Epithelial cell of esophagus (primary cell): Measurements from ENCODE around the gene IPMK.
"Not testable (repeated sequence)": the region's sequence is repeated elsewhere in the genome, so short reads cannot be mapped to it uniquely, and the experiment has no call there.

Experiments used
- DNase-seq: peaks from one replicate; pipeline ENCODE4 v3.0.0; 2010; ENCODE audit warnings: low read depth
- H3K4me3 ChIP-seq: 2 replicates; pipeline ENCODE4 v1.5.1; 2011; ENCODE audit warnings: mild to moderate bottlenecking, low read length, control low read depth
- TF ChIP-seq, protein P1 (sequence below): IDR thresholded peaks from 2 replicates; pipeline ENCODE4 v1.5.1; 2011; ENCODE audit warnings: low read depth, mild to moderate bottlenecking, low read length, control low read depth, inconsistent platforms; ENCODE audit not compliant: insufficient read depth; ENCODE audit errors: missing control alignments

The IPMK gene

DNA sequence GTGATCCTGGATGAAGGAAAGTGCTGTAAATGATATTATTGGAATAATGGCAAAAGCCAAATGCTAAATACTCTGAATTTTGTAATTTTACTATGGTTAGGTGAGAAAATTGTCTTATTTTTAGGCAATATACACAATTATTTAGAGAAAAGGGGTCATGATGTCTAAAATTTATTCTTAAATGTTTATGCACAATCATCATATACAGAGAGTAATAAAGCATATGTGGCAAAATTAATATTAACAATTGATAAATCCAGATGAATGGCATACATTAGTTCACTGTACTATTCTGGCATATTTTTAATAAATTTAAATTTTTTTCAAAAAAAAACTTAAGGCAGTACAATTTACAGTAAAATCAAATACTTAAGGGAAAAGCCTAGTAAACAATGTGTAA lies 7.4 kb downstream of the IPMK start:
- DNase-seq, result no peak
- no peak overlapping the region for H3K4me3 ChIP-seq
- TF ChIP-seq, protein P1, sequence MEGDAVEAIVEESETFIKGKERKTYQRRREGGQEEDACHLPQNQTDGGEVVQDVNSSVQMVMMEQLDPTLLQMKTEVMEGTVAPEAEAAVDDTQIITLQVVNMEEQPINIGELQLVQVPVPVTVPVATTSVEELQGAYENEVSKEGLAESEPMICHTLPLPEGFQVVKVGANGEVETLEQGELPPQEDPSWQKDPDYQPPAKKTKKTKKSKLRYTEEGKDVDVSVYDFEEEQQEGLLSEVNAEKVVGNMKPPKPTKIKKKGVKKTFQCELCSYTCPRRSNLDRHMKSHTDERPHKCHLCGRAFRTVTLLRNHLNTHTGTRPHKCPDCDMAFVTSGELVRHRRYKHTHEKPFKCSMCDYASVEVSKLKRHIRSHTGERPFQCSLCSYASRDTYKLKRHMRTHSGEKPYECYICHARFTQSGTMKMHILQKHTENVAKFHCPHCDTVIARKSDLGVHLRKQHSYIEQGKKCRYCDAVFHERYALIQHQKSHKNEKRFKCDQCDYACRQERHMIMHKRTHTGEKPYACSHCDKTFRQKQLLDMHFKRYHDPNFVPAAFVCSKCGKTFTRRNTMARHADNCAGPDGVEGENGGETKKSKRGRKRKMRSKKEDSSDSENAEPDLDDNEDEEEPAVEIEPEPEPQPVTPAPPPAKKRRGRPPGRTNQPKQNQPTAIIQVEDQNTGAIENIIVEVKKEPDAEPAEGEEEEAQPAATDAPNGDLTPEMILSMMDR, result no peak

DNA sequence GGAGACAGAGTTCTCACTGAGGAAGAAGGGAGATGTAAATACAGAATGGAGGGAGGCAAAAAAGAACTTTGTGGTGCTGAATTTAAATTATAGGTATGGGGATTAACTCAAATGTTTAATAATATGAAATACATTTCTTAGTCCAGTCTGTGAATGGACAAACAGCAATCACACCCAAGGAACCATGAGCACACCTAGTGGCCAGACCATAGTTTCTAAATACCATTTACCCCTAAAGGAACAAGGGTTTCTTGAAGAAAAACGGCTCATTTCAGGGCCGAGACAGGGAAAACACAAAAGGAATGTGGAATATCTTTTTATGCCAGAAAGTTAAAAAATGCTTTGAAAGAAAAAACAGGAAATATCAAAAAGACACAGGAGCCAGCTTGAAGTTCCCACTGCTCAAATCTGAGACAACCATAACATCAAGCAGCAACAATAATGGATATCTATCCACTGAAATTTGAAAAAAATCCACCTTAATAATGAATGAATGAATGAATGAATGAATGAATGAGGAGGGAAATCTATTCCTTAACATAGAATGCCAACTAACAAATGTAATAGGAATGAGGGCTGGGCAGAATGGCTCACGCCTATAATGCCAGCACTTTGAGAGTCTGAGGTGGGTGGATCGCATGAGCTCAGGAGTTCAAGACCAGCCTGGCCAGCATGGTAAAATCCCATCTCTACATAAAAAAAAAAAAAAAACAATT lies 8.6 kb downstream of the IPMK start:
- H3K4me3 ChIP-seq, result no peak overlapping the region
- TF ChIP-seq, protein P1, result peak; percentile 20
- DNase-seq, result no peak

DNA sequence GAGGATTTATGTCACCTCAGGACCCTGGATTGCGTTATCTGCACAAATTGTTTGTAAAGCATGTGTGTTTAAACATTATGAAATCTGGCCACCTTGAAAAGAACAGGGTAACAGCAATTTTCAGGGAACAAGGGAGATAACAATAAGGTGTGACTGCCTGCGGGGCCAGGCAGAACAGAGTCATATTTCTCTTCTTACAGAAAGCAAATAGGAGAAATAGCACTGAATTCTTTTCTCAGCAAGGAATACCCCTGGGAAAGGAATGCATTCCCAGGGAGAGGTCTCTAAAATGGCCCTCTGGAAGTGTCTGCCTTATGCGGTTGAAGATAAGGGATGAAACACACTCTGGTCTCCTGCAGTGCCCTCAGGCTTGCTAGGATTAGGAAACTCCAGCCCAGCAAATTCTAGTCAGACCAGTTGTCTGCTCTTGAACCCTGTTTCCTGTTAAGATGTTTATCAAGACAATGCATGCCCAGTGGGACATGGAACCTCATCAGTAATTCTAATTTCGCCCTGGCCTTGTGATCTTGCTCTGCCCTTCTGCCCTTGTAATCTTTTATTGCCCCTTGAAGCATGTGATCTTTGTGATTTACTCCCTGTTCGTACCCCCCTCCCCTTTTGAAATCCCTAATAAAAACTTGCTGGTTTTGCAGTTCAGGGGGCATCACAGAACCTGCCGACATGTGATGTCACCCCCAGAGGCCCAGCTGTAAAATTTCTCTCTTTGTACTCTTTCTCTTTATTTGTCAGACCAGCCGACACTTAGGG lies 11.5 kb downstream of the IPMK start:
- not testable (repeated sequence) for H3K4me3 ChIP-seq
- DNase-seq, result peak; percentile 77

DNA sequence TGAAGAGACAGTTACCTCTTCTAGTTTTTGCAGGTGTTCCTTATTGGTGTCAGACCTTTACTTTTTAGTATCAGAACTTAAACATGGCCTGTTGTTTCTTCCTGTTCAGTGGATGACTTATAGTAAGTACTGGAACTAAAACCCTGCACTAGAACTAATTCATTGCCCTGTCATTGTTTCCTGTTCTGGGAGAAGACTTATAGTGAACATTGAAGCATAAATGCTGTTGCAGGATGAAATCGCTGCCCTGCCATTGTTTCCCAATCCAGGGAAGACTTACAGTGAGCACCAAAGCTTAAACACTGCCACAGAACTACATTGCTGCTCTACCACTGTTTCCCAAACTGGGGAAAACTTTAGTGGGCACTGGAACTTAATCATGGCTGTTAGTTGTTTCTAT lies 13.1 kb downstream of the IPMK start:
- peak; percentile 18 for DNase-seq
- no peak overlapping the region for H3K4me3 ChIP-seq
- TF ChIP-seq, protein P1, result no peak

DNA sequence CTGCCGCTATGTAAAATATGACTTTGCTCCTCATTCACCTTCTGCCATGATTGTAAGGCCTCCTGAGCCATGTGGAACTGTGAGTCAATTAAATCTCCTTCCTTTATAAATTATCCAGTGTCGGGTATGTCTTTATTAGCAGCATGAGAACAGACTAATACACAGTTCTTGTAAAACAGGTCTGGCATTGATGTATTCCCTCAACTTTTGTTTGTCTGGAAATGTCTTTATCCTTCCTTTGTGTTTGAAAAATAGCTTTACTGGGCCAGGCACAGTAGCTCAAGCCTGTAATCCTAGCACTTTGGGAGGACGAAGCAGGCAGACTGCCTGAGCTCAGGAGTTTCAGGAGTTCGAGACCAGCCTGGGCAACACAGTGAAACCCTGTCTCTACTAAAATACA lies 14.5 kb downstream of the IPMK start:
- no peak overlapping the region for H3K4me3 ChIP-seq
- TF ChIP-seq, protein P1, result no peak
- DNase-seq, result peak; percentile 34

DNA sequence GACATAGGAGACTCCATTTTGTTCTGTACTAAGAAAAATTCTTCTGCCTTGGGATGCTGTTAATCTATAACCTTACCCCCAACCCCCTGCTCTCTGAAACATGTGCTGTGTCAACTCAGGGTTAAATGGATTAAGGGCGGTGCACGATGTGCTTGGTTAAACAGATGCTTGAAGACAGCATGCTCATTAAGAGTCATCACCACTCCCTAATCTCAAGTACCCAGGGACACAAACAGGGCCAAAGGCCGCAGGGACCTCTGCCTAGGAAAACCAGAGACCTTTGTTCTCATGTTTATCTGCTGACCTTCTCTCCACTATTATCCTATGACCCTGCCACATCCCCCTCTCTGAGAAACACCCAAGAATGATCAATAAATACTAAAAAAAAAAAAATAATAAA lies 23.0 kb downstream of the IPMK start:
- DNase-seq, H3K4me3 ChIP-seq: not testable (repeated sequence)

DNA sequence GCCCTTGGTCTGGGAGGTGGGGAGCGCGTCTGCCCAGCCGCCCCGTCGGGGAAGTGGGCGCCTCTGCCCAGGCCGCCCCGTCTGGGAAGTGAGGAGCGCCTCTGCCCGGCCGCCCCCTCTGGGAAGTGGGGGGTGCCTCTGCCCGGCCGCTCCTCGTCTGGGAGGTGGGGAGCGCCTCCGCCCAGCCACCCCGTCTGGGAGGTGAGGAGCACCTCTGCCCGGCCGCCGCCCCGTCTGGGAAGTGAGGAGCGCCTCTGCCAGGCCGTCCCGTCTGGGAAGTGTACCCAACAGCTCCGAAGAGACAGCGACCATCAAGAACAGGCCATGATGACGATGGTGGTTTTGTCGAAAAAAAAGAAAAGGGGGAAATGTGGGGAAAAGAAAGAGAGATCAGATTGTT lies 23.5 kb downstream of the IPMK start:
- H3K4me3 ChIP-seq, DNase-seq: not testable (repeated sequence)

DNA sequence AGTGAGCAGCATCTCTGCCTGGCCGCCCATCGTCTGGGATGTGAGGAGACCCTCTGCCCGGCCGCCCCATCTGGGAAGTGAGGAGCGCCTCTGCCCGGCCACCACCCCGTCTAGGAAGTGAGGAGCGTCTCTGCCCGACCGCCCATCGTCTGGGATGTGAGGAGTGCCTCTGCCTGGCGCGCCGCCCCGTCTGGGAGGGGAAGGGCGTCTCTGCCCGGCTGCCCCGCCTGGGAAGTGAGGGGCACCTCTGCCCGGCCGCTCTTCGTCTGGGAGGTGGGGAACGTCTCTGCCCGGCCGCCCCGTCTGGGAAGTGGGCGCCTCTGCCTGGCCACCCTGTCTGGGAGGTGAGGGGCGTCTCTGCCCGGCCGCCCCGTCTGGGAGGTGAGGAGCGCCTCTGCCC lies 23.9 kb downstream of the IPMK start:
- not testable (repeated sequence) for H3K4me3 ChIP-seq, DNase-seq

DNA sequence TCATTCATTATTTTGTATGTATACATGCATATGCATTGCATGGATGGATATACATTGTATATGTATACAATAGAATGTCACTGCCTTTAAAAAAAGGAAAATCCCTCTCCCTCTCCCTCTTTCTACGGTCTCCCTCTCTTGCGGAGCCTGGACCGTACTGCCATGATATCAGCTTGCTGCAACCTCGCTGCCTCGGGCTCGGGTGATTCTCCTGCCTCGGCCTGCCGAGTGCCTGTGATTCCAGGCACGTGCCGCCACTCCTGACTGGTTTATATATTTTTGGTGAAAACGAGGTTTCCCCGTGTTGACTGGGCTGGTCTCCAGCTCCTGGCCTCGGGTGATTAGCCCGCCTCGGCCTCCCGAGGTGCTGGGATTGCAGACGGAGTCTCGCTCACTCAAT lies 24.4 kb downstream of the IPMK start:
- no peak overlapping the region for H3K4me3 ChIP-seq
- TF ChIP-seq, protein P1, result no peak
- DNase-seq, result no peak
